ENCODE results near the gene HNRNPAB.
A peak's percentile ranks its signal among the peaks of the same experiment; 100 is the strongest.
"Not testable (repeated sequence)": the region's sequence is repeated elsewhere in the genome, so short reads cannot be mapped to it uniquely, and the experiment has no call there.

Gene HNRNPAB

GRCh38 chr5:178194026-178194425 is 10.3 kb upstream of the HNRNPAB start:
- no peak overlapping the region for H3K27ac ChIP-seq
- no peak for DNase-seq (ENCODE audit: low read depth, low spot score)

GRCh38 chr5:178196281-178196812 is 8.0 kb upstream of the HNRNPAB start:
- no peak overlapping the region for H3K27ac ChIP-seq

DNA sequence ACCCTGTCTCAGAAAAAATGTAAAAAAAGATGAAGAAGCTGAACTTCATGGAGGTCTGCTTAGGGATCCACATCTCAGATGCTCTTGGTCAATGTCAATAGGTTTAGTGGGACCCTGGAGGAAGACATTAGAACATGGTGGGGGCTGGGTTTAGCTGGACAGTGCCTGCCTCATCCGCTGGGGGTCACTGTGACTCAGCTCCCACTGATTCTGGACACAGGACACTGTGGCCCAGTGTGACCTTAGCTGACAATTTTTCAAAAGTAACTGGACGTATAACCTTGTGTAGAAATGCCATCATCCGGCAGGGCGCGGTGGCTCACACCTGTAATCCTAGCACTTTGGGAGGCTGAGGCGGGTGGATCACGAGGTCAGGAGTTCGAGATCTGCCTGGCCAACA is 7.3 kb upstream of the HNRNPAB start:
- DNase-seq (ENCODE audit: low read depth, low spot score): no peak
- no peak overlapping the region for H3K27ac ChIP-seq

More at GRCh38 chr5:178196281-178196812, 8.0 kb upstream of the HNRNPAB start:
- DNase-seq (ENCODE audit: low read depth, low spot score): no peak

DNA sequence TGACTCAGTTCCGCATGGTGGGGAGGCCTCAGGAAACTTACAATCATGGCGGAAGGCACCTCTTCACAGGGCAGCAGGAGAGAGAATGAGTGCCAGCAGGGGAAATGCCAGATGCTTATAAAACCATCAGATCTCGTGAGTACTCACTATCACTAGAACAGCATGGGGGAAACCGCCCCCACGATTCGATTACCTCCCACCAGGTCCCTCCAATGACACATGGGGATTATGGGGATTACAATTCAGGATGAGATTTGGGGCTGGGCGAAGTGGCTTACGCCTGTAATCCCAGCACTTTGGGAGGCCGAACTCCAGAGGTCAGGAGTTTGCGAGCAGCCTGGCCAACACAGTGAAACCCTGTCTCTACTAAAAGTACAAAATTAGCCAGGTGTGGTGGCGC is 6.2 kb upstream of the HNRNPAB start:
- not testable (repeated sequence) for H3K27ac ChIP-seq; DNase-seq (ENCODE audit: low read depth, low spot score)

DNA sequence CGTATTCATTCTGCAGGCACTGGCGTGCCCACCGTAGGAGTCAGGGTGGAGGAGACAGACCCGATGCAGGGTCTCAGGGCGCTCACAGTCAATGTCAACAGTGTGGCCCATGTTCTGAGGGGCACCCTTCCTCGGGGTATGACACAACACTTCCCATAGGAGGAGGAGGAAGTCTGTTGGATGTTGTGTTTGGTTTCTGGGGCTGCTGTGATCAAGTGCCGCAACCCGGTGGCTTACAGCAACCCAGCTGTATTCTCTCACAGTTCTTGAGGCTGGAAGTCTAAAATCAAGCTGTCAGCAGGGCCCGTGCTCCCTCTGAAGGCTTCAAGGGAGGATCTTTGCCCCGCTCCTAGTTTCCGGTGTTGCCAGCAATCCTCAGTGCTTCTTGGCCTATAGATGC is 5.6 kb upstream of the HNRNPAB start:
- DNase-seq (ENCODE audit: low read depth, low spot score): no peak
- no peak overlapping the region for H3K27ac ChIP-seq

GRCh38 chr5:178199581-178200434 is 4.5 kb upstream of the HNRNPAB start:
- peak; percentile 44 for DNase-seq (ENCODE audit: low read depth, low spot score)
- H3K27ac ChIP-seq: no peak overlapping the region

DNA sequence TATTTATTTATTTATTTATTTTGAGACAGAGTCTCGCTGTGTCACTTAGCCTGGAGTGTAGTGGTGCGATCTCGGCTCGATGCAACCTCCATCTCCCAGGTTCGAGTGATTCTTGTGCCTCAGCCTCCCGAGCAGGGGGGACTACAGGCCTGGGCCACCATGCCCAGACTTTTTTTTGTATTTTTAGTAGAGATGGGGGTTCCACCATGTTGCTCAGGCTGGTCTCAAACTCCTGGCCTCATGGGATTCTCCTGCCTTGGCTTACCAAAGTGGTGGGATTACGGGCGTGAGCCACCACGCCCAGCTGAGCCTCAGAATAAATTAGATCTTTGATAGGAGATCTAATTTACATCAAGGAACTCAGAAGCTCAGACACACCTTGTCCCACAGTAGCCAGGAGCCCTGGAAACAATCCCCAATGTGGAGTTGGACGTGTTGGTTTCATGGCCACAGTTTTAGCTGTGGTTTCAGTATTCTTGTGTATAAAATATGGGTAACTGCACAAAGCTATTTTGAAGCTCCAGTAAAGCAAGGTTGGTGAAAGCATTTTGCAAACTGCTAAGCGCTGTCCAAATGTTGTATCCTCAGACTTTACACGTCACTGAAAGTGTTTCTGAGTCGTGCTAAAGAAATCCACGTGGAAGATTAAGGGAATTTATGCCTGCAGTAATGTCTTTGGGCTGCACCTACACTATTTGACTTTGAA is 3.0 kb upstream of the HNRNPAB start:
- H3K27ac ChIP-seq: no peak overlapping the region
- DNase-seq (ENCODE audit: low read depth, low spot score): no peak

GRCh38 chr5:178201927-178202235 is 2.5 kb upstream of the HNRNPAB start:
- no peak for DNase-seq (ENCODE audit: low read depth, low spot score)
- no peak overlapping the region for H3K27ac ChIP-seq

DNA sequence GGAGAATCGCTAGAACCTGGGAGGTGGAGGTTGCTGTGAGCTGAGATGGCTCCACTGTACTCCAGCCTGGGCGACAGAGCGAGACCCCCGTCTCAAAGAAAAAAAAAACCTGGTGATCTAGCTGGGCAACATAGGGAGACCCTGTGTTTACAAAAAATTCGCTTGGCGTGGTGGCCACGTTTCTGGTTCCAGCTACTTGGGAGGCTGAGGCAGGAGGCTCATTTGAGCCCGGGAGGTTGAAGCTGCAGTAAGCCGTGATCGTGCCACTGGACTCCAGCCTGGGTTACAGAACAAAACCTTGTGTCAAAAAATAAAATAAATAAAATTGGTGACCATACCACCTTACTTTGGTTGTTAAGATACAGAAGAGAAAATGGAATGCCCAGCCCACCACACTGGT is 1.8 kb upstream of the HNRNPAB start:
- H3K27ac ChIP-seq: no peak overlapping the region
- DNase-seq (ENCODE audit: low read depth, low spot score): no peak

- peak overlapping the region; percentile 82 for H3K27ac ChIP-seq
- no peak for DNase-seq (ENCODE audit: low read depth, low spot score)
Measured at GRCh38 chr5:178203670-178204181, 607 bp upstream of the HNRNPAB start.

DNA sequence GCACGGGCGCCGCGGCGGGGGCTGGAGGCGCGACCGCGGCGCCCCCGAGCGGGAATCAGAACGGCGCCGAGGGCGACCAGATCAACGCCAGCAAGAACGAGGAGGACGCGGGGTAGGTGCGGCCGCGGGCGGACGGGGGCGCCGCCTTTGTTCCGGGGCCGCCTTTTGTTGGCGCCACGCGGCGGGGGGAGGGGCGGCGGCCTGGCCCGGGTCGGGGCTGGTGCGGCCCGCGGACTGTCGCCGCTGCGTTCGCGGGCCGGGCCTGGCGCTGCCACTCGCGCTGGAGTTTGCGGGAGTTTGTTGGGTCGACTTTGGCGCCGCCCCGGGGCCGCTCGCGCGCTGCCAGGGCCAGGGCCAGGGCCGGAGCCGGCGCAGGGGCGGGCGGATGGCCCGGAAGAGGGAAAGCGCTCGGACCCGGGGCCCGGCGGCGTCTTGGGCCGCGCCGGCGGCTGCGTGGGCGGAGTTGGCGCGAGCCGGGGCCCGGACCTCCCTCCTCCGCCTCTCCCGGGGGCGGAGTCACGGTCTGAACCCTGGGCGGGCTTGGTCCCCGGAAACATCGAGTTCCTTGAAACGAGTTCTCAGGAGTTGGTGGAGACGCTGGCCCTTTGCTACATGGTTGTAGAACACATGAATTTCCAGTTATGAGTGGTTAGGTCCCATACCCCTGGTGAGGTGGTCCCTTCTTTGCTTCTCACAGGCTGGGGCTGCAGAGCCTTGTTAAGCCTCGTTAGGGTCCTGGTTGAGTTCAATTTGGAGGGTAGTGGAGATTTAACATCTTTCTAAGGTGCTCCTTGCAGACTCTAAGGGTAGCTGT is 809 bp downstream of the HNRNPAB start:
- H3K27ac ChIP-seq: peak overlapping the region; percentile 82
- no peak for DNase-seq (ENCODE audit: low read depth, low spot score)

- no peak for DNase-seq (ENCODE audit: low read depth, low spot score)
- peak overlapping the region; percentile 82 for H3K27ac ChIP-seq
Measured at GRCh38 chr5:178205749-178206047, 1.4 kb downstream of the HNRNPAB start.

DNA sequence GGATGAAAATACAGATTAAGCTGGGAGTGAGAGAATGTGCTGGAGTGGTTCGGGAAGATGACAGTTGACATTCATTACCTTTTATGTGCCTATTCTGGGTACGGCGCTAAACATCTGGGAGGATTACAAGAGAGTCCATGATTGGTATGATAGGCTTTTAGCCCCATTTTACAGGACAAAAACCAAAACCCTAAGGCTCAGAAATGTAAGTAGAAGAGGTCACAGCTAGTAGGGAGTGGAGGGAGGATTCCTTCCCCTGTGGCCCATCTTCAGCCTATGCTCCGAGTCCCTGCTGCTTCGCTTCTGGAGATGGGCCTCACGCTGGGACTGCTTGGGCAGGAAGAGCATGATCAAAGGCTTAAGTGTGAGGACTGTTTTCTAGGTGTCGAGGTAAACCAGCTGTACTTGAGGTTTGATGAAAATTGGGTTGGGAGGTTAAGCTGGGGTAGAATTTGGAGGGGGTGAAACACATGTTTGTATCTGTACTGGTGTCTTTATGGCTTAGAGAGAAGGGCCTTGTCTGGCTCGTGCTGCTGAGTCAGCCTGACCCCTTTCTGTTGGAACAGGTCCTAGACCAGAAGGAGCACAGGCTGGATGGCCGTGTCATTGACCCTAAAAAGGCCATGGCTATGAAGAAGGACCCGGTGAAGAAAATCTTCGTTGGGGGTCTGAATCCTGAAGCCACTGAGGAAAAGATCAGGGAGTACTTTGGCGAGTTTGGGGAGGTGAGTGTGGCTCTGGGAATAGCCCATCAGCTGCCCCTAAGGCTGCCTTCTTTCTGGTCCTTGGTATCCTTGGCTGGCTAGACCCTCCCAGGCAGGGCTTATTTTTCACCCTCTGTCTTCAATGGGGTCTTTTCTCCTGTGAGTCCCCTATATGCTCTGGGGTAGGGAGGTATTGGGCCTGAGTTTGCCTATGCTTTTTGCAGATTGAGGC is 2.1 kb downstream of the HNRNPAB start:
- DNase-seq (ENCODE audit: low read depth, low spot score): no peak
- peak overlapping the region; percentile 82 for H3K27ac ChIP-seq

DNA sequence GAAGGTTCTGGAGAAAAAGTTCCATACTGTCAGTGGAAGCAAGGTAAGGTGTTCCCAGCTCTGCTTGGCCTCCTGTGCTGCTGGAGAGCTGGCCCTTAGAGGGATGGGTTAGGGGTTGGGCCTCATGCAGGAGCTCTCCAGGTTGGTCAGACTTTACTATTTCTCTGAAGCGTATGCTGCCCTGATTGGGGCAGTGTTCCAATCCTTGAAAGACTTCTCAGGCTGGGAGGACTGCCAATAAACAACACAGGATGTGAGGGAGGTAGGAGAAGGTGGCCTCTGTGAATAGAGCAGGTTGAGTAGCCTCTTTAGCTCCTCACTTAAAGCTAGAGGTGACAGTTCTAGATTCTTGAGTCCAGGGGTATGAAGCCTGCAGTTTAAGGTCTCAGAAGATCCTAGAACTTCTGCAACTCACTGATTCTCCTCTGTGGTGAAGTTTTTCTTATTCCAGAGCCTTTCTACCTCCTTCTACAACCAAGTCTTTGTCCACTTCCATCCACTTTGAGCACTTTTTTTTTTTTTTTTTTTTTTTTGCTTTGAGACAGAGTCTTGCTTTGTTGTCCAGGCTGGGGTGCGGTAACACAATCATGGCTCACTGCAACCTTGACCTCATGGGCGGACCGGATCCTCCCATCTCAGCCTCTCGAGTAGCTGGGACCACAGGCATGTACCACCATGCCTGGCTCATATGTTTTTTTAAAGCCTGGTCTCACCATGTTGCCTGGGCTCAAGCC is 3.0 kb downstream of the HNRNPAB start:
- peak overlapping the region; percentile 82 for H3K27ac ChIP-seq
- peak; percentile 44 for DNase-seq (ENCODE audit: low read depth, low spot score)

GRCh38 chr5:178207917-178208280 is 3.6 kb downstream of the HNRNPAB start:
- DNase-seq (ENCODE audit: low read depth, low spot score): no peak
- H3K27ac ChIP-seq: peak overlapping the region; percentile 82

DNA sequence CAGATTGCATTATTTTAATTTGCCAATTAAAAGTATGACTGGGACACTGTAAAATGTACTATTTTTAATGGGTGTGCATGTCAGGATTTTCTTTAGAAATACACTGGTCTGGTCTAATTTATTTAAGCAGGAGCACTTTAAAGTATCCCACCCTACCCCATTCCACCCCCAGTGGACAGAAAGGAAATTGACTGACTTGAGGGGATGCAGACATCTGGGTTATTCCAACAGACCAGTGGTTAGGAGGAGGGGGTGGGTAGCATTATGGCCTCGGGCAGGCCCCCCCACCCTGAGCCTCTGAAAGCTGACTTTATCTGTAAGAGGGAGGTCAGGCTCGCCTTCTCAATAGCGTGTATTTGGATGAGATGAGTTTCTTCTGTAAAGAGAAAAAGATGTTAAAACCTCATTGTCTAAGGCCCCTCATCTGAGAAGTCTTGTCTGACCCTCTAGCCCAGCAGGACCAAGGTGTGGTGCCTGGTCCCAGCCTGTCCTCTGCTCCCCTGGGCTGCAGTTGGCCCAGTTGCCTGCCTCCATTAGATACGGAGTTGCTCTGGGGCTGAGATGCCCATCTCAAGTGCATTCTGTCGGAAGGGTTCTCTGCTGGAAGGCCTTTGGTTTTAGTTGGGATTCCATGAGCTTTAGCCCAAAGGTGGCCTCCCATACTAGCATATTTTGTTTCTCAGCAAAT is 4.4 kb downstream of the HNRNPAB start:
- H3K27ac ChIP-seq: no peak overlapping the region
- no peak for DNase-seq (ENCODE audit: low read depth, low spot score)

- DNase-seq (ENCODE audit: low read depth, low spot score): no peak
Measured at GRCh38 chr5:178209334-178210072, 5.2 kb downstream of the HNRNPAB start.

DNA sequence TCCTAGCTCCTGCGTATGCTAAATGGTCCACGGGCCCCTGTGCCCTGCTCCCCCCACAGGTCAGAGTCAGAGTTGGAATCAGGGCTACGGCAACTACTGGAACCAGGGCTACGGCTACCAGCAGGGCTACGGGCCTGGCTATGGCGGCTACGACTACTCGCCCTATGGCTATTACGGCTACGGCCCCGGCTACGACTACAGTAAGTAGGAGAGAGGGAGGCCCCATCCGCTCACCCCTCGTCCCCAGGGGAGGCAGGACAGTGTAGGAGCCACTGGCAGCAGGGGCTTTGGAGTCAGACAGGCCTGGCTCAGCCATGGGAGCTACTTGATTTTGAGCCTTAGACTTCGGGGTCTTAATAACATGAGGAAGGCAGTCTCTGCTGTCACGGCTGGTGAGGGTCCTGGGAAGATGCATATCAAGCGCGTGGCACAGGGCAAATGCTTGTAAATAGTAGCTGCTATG is 5.8 kb downstream of the HNRNPAB start:
- no peak overlapping the region for H3K27ac ChIP-seq
- no peak for DNase-seq (ENCODE audit: low read depth, low spot score)

More at GRCh38 chr5:178209334-178210072, 5.2 kb downstream of the HNRNPAB start:
- H3K27ac ChIP-seq: no peak overlapping the region
